ENCODE measurements around the gene LILRA5.
"Not testable (repeated sequence)": the region's sequence is repeated elsewhere in the genome, so short reads cannot be mapped to it uniquely, and the experiment has no call there.

The LILRA5 gene

DNA sequence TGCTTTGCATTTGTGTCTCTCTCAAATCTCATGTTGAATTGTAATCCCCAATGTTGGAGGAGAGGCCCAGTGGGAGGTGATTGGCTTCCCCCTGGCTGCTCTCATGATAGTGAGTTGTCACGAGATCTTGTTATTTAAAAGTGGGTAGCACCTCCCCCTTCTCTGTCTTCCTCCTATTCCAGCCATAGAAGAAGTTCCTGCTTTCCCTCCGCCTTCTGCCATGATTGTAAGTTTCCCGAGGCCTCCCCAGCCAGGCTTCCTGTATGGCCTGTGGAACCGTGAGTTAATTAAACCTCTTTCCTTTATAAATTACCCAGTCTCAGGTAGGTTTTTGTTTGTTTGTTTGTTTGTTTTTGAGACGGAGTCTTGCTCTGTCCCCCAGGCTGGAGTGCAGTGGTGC lies 22.2 kb upstream of the LILRA5 start:
- H3K27ac ChIP-seq: no peak overlapping the region
- no peak for DNase-seq (ENCODE audit: low read depth, low spot score)

DNA sequence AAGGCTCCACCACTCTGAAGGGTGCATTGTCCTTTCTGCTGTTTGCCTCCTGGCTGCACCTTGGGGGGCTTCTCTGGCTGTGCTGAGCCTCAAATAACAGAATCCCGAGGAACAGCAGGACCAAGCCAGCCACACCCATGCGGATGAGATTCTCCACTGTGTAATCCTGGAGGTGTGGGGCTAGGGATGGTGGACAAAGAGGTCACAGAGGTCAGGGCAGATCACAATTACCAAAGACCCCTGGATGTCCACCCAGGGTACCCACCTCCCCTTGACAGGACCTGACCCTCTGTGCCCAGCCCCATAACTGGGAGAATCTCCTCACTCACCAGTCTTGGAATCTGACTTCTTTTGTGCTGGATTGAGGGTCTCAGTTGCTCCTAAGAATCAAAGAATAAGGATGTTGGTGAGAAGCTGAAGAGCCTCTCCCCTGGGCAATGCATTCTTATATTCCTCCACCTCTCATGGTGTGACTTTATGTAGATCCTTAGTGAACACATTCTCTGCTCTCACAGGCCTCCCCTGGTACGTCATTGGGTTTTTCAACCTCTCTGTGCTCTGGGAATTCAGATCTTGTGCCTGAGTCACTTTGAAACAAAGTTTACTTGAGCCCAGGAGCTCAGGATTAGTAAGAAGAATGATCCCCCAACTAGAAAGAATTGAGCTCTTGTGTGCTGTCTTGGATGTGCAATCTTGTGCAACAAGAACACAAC lies 20.8 kb upstream of the LILRA5 start:
- no peak for DNase-seq (ENCODE audit: low read depth, low spot score)
- no peak overlapping the region for H3K27ac ChIP-seq

DNA sequence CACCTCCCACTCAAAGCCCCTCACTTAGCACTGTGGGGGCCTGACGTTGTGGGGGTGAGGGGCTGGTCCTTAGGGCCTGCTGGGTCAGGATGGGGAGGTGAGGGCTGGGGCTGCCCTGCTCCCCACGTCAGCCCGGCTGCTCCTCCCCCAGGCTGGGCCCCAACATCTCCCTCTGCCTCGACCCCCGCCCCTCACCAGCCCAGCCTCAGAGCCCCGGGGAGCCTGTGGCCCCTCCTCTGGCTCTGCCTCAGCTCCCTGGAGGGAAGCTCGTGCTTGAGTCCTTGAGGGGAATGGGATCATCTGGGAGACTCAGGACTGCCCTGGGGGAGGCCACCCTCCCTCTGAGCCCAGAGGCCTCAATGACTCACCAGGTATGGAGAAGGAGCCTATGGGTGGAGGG lies 19.2 kb upstream of the LILRA5 start:
- no peak overlapping the region for H3K27ac ChIP-seq
- no peak for DNase-seq (ENCODE audit: low read depth, low spot score)

DNA sequence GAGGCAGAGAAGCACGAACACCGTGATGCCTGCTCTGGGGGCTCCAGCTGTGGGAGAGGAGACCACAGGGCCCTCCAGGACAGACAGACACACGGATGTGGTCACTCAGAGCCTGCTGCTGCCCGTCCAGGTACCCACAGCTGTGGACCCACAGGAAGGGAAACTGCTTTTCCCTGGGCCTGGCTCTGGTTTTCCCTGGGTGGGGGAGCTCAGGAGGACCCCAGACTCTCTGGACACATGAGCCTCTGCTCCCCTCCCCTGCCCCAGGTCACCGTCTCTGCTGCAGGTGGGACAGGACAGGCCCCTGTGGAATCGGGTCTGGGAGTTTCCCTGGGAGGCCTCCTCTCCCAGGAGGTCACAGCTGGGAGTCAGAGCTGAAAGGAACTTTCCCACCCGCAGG lies 18.7 kb upstream of the LILRA5 start:
- H3K27ac ChIP-seq: no peak overlapping the region
- no peak for DNase-seq (ENCODE audit: low read depth, low spot score)

DNA sequence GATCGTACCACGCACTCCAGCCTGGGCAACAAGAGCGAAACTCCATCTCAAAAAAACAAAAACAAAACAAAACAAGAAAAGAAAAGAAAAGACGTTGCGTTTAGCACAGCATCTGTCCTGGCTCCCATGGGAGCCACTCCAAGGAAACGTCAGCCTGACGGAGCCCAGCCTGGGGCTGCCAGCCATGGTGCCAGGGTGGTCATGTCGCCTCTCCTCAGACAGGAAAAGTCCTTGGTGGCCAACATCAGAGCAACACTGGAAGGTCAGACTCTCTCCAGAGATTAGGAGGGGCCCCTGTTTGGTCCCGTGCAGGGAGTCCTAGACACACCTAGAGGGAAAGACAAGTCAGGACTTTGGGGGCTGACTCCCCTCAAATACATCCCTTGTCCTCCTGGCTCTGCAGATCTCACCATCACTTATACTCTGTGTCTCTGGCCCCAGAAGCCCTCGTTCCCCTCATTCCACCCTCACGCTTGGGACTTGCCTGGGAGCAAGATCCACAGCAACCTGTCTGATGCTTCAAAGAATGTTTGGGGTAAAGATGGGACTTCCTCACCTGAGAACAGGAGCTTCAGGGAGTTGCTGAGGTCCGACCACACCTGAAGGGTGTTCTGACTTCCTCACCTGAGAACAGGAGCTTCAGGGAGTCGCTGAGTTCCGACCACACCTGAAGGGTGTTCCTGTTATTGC lies 16.7 kb upstream of the LILRA5 start:
- H3K27ac ChIP-seq: no peak overlapping the region
- DNase-seq (ENCODE audit: low read depth, low spot score): no peak

DNA sequence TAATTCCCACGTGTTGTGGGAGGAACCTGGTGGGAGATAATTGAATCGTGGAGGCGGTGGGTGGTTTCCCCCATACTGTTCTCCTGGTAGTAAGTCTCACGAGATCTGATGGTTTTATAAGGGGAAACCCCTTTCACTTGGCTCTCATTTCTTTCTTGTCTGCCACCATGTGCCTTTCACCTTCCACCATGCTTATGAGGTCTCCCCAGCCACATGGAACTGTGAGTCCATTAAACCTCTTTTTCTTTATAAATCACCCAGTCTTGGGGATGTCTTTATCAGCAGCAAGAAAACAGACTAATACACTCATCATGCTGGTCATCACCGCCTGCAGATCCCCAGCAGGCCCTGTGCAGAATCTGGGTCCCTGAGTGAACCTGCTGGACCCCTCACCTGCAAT lies 15.8 kb upstream of the LILRA5 start:
- not testable (repeated sequence) for H3K27ac ChIP-seq; DNase-seq (ENCODE audit: low read depth, low spot score)

DNA sequence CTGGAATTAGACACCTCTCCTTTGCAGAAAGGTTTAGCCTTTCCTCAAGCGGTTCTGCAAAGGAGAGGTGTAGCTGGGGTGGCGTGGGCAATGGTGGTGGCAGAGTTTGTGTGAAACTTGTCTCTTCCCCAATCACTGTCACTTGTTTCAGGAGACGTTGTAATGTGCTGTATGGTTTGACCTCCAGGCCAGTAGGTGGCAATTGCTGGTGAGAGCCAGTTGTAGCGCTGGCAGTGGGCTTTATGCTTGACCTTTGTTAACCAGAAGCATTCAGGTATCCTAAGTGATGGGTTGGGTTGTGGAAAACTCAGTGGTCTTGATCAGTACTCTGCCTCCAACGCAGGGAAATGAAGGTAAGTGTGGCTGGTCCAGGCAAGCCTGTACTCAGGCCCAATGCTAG lies 12.7 kb upstream of the LILRA5 start:
- DNase-seq (ENCODE audit: low read depth, low spot score): no peak
- H3K27ac ChIP-seq: no peak overlapping the region

DNA sequence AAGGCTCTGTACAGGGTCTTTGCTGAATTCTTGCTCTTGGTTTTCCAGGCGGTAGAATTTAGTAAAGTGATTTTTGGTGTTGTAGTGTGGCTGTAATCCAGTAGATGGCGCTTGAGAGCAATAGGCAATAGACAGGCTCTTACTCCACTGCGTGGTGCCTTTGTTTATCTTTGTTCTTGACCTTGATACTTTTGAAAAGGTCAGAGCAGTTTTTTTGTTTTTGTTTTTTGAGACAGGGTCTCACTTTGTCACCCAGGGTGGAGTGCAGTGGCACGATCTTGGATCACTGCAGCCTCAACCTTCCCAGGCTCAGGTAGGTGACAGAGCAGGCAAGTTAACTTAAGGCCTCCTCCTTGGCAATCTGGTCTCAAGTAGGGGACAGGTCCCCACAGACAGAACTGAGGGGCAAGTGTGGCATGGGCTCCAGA lies 12.2 kb upstream of the LILRA5 start:
- H3K27ac ChIP-seq: no peak overlapping the region
- DNase-seq (ENCODE audit: low read depth, low spot score): no peak

DNA sequence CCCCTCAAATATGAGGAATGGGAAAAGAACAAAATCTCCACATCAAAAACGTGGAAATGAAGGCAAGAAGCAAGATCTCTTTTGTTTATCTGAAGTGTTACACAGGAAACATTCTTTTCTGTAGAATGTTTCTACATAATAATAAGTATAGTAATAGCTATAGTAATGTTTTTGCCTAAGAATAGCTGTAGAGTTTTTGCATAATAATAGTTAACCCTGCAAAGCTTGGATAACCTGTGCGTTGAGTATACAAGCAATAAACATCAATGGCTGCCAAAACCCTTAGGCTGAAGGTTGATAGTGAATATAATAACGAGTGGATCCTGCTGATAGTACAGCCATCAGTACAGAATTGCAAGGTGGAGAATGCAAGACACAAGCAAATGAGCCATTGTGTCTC lies 11.1 kb upstream of the LILRA5 start:
- no peak overlapping the region for H3K27ac ChIP-seq
- DNase-seq (ENCODE audit: low read depth, low spot score): no peak

DNA sequence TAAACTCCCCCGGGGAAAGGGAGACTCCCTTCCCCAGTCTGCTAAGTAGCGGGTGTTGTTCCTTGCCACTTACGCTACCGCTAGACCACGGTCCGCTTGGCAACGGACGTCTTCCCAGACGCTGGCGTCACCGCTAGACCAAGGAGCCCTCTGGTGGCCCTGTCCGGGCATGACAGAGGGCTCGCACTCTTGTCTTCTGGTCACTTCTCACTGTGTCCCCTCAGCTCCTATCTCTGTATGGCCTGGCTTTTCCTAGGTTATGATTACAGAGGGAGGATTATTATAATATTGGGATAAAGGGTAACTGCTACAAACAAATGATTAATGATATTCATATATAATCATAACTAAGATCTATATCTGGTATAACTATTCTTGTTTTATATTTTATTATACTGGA lies 10.0 kb upstream of the LILRA5 start:
- not testable (repeated sequence) for DNase-seq (ENCODE audit: low read depth, low spot score); H3K27ac ChIP-seq

DNA sequence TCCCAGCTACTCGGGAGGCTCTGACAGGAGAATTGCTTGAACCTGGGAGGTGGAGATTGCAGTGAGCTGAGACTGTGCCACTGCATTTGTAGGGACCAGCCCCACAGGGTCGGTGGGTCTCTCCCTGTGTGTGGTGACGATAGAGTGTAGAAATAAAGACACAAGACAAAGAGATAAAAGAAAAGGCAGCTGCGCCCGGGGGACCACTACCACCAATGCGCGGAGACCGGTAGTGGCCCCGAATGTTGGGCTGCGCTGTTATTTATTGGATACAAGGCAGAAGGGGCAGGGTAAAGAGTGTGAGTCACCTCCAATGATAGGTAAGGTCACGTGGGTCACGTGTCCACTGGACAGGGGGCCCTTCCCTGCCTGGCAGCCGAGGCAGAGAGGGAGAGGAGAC lies 9.3 kb upstream of the LILRA5 start:
- H3K27ac ChIP-seq; DNase-seq (ENCODE audit: low read depth, low spot score): not testable (repeated sequence)

DNA sequence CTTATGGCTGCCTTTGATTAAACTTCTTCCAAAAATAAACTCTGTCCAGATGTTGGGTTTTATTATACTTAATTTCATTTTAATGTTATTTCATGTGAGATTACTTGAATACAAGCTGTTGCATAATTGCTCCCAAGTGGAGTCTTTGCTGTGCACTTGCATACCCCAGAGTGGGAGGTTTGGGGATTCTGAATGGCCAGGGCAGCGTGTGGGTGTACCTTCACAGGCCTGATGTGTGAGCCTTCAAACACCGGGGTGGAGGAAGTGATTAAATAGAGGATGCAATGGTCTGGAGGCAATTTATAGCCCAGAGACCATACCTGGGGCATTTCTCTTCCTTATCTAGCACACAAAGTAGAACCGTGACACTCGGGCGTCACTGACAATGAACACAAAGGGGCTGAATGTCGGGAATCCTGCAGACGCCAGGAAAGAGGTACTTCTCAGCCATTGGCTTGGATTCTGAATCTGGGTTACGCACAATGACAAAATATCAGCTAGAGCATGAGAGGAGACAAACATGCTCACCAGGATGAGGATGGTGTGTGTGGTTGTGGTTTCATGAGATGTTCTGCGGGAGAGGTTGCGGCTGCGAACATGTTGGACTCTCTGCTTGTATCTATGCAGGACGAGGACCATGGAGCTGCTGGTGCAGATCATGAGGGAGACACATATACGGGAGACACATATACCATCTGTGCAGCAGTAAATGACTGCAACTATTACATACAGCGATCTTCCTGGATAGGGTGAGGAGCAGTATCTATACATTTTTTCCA lies 7.1 kb upstream of the LILRA5 start:
- no peak for DNase-seq (ENCODE audit: low read depth, low spot score)
- H3K27ac ChIP-seq: no peak overlapping the region

DNA sequence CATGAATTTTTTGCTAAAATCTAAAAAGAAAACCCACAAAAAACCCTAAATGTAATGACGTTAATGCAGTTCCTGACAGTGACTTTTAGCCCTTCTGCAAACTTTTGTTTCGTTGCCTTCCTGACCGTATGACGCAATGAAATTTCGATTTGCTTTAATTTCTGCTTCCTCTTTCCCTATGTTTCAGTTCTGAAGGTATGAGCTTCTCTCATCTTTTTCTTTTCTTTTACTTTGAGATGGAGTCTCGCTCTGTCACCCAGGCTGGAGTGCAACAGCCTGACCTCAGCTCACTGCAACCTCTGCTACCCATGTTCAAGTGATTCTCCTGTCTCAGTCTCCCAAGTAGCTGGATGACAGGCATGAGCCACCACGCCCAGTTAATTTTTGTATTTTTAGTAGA lies 6.1 kb upstream of the LILRA5 start:
- no peak overlapping the region for H3K27ac ChIP-seq
- DNase-seq (ENCODE audit: low read depth, low spot score): no peak

DNA sequence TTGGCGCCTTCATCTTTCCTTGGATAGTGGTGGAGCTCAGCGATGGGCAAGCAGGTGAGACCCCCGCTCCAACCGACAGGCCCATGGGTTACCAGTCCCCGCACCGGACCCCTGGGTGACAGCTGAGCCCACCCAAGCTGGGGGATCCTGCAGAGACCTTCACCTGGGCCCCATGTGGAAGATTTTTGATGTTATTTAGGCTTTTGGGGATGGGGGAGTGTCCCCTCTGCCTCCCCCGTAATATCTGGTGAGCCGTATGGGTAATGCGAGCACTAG lies 4.9 kb upstream of the LILRA5 start:
- H3K27ac ChIP-seq: no peak overlapping the region
- no peak for DNase-seq (ENCODE audit: low read depth, low spot score)

DNA sequence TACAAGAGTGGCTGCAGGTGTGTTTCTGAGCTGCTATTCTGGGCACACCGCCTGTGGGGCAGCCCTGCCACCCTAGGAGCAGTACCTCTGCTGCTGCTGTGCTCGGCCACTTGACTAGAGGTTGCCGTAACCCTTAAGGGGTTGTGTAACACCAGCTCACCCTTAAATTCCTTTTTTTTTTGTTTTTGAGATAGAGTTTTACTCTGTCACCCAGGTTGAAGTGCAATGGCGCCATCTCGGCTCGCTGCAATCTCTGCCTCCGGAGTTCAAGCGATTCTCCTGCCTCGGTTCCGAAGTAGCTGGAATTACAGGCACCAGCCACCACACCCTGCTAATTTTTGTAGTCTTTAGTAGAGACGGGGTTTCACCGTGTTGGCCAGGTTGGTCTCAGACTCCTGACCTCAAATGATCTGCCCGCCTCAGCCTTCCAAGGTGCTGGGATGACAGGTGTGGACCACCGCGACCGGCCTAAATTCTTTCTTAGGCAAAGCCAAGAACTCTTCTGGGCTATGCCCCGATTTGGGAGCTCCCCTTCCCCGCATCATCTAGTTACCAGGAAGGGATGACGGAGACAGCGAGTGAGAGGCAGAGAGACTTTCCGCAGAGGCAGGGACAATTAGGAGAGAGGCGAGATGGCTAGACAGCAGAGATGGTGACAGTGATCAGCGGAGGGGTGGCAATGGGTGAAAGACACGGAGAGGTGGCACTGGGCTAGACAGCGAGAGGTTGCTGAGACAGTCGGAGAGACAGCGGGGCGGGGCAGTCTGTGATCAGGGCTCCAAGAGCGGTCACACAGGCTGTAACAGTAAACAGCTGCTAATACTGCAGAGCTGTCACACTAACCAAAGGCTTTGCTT lies 4.4 kb upstream of the LILRA5 start:
- DNase-seq (ENCODE audit: low read depth, low spot score): no peak
- no peak overlapping the region for H3K27ac ChIP-seq

DNA sequence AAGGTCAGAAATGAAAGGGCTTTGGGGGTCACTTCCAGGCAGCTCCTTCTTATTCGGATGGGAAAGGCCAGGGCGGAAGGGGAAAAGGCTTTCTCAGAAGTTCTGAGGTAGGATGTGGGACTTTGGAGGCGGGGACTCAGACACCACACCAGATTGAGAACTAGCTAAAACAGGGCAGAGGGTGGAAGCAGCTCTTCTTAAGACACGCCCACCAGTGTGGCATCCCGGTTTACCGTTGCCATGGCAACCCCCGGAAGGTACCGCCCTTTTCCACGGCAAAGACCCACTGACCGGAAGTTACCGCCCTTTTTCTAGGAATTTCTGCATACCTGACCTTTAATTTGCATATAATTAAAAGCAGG lies 3.8 kb upstream of the LILRA5 start:
- no peak overlapping the region for H3K27ac ChIP-seq
- no peak for DNase-seq (ENCODE audit: low read depth, low spot score)

DNA sequence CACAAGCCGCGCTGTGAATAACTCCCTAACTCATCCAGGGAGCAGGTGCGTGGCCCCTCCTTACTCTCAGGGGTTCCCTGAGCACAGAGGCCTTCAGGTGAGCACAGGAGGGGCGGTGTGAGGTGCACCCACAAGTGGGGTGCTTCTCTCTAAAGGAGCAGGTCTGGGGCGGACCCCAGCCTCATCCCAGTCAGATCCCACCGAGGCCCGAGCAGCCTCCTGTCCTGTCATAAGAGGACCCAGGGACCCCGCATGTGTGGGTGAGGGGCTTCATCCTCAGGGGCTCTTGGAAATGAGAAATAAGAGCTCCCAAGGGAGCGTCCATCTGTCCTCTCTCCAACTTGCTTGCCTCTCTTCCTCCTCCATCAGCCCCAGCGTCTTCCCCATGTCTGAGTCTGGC lies 3.0 kb upstream of the LILRA5 start:
- no peak overlapping the region for H3K27ac ChIP-seq
- DNase-seq (ENCODE audit: low read depth, low spot score): no peak

DNA sequence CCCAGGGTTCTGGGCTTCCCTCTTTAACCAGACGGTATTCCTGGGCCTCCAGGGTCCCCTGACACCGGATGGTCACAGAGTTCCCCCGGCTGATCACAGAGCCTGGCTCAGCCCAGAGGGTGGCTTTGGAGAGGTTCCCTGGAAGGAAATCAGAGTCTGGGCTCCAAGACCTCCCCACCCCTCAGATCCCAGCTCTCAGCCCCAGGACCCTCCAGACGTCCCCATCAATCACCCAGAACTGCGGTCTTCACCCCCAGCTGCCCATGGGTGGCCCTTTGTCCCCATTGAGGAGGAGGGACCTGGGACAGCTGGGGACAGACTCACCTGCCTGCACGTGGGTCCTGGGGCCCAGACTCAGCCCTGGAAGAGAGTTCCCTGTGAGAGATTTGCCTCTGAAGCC lies 955 bp downstream of the LILRA5 start:
- DNase-seq (ENCODE audit: low read depth, low spot score): no peak
- no peak overlapping the region for H3K27ac ChIP-seq

DNA sequence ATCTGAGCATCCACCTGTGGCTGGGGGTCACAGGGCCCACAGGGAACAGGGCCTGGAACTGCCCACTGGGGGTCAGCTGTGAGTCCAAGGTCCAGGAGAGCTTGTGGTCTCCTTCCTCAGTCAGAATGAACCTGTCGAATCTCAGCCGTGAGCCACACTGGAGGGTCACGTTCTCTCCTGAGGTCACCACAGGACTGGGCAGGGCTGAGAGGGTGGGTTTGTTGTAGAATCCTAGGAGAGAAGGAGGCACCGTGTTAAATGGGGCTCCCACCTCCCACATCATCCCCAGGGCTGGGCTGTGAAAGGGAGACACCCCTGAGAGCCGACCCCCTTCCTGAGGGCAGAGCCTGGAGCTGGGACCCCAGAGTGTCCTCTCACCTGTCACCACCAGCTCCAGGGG lies 1.5 kb downstream of the LILRA5 start:
- DNase-seq (ENCODE audit: low read depth, low spot score): no peak
- H3K27ac ChIP-seq: no peak overlapping the region

DNA sequence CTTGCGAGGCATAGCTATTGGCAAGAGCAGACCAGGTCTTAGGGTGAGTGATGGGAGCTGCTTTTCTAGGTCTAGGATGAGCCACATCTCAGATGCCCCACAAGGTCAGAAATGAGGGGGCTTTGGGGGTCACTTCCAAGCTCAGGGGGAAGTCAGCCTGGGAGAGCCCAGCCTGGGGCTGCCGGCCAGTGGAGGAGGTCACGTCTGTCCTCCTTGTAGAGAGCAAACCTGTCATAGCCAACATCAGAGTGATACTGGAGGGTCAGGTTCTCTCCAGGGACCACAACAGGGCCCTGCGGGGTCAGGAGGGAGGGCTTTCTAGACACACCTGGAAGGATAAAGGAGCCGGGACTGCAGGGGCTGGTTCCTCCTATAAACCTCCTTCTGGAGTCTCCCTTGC lies 2.4 kb downstream of the LILRA5 start:
- no peak for DNase-seq (ENCODE audit: low read depth, low spot score)
- no peak overlapping the region for H3K27ac ChIP-seq

DNA sequence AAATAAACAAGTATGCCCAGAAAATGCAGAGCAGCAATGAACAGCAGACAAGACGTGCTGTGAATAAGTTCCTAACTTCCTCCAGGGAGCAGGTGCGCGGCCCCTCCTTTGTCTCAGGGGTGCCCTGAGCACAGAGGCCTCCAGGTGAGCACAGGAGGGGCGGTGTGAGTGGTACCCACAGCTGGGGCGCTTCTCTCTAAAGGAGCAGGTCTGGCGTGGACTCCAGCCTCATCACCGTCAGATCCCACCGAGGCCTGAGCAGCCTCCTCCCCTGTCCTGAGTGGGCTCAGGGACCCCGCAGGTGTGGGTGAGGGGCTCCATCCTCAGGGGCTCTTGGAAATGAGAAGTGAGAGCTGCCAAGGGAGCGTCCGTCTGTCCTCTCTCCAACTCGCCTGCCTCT lies 3.2 kb downstream of the LILRA5 start:
- DNase-seq (ENCODE audit: low read depth, low spot score): no peak
- H3K27ac ChIP-seq: no peak overlapping the region

Data from epithelial cell of prostate (primary cell).